Cortex of kidney (tissue), 1 donor: ENCODE data around the gene LRTM2.

Experiments used
- DNase-seq: peaks from one replicate; lab custom pipeline; 2025; lab: John Stamatoyannopoulos, UW

LRTM2 gene

GRCh38 chr12:1842183-1842904, 22.0 kb downstream of the LRTM2 start:
- no peak for DNase-seq

GRCh38 chr12:1842905-1843640, 22.7 kb downstream of the LRTM2 start:
- no peak for DNase-seq

DNA sequence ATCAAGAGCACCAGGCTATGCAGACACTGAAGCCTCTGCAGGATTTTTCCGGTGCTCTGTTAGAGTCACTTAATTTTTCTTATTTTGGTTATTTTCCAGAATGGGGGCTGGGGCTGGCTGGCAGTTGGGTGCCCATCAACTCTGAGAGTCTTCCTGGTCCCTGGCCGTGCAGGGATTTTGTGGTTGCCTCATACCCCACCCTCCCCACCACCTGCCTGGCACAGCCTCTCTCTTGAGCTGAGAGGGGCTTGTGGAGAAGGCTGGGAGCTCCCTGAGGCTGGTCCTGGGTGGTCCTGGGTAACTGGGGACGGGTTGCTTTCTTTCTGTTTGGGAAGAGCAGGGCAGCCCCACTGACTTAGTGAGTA, 23.3 kb downstream of the LRTM2 start:
- DNase-seq: no peak

GRCh38 chr12:1844223-1844622, 23.9 kb downstream of the LRTM2 start:
- DNase-seq: no peak

- no peak for DNase-seq
Observed at GRCh38 chr12:1844661-1845409, 24.5 kb downstream of the LRTM2 start.

DNA sequence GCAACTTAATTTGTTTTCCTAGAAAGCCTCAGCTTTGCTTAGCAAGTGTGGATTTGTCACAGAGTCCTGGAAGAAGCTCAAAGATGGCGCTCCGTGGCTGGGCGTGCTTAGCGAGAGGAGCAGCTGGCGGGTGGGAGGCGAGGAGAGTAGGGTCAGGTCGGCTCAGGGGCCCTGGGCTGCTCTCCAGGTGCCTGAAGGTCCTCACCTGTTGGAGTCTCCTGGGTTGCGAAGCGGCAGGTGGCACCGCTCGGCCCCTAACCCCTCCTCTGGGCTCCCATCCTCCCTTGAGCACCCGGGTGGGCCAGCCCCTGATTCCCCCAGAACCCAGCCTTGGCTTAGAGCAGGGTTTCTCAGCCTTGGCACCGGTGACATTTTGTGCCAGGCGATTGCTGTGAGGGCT, 25.1 kb downstream of the LRTM2 start:
- no peak for DNase-seq

DNA sequence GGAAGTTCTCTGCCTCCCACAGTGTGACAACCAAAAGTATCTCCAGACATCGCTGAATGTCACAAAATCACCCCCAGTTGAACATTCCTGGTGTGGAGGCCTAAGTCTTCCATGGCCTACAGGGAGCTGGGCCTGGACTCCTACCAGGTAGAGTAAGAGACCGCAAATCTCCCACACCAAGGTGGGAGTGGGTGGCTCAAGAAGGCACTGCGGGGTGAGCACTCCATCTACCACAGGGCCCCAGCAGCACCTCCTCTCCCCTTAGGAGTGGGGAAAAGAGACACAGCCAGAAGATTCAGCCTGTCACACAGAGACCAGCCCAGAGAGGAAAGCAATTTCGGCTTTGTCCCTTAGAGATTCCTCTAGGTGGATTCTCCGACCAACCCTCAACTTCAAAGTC, 25.5 kb downstream of the LRTM2 start:
- no peak for DNase-seq

- DNase-seq: no peak
Observed at GRCh38 chr12:1846421-1847405, 26.3 kb downstream of the LRTM2 start.

GRCh38 chr12:1847411-1847810, 27.0 kb downstream of the LRTM2 start:
- no peak for DNase-seq

DNA sequence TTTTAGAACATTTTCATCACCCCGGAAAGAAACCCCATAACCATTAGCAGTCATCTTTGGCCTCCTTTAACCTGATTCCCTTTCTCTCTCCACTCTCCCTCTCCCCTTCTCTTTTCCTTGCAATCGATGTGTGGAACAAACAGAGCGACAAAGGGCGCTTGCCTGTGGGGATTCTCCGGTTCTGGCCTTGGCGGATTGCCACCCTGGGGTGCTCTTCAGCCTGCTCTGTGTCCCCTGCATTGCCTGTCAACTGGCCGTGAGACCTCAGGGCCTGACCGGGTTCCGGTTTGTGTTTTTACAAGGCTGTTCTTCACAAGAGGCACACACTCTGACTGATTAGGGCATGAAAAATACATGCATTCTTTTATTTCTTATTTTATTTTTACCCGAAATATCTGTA, 27.8 kb downstream of the LRTM2 start:
- no peak for DNase-seq

GRCh38 chr12:1848745-1849144, 28.4 kb downstream of the LRTM2 start:
- no peak for DNase-seq

DNA sequence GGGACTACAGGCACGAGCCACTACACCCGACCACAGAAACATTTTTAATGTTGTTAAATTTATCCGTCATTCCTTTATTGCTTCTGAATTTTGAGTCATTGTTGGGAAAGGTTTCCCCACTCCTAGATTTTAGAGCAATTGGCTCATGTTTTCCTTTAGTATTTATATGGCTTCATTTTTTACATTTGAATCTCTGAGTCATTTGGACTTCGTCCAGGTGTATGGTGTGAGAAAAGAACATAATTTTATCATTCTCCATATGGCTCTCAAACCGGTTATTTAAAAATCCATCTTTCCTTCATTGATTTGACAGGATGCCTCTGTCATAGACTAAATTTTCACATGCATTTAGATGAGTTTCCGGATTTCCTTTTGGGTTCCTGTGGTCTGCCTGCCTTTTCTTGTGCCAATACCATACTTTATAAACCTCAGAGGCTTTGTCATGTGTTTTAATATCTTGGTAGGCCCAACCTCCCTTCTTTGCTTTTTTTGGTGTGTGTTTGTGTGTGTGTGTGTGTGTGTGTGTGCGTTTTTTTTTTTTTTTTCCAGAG, 30.9 kb downstream of the LRTM2 start:
- no peak for DNase-seq

DNA sequence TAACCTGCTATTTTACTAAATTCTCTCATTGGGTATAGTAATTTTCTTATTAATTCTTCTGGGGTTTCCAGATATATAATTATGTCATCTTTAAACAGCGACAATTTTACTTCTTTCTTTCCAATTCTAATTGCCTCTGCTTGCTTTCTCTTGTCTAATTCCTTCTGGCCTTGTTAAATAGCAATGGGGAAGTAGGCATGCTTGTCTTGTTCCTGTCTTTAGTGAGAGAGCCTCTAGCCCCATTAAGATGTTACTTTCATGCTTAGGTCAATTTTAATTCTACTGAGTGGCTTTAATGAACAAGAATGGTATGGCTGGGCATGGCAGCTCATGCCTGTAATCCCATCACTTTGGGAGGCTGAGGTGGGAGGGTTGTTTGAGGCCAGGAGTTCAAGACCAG, 31.7 kb downstream of the LRTM2 start:
- no peak for DNase-seq

- DNase-seq: no peak
Observed at GRCh38 chr12:1853716-1854115, 33.4 kb downstream of the LRTM2 start.

DNA sequence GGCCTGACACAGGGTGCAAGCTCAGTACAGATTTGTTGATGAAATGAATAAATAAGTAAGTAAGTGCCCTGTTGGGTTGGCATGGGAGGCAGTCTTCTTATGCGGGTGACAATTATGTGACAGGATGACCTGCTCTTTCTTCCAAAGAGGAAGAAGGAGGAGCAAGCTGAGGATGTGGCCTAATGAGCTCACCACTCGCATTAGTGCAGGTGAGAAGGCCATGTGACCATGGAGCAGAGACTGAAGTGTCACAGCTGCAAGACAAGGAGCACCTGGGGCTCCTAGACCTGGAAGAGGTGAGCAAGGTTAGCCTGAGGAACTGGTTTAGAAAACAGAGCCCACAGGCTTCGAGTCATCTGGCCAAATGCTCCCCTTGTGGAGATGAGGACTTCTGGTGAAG, 34.9 kb downstream of the LRTM2 start:
- no peak for DNase-seq

- DNase-seq: no peak
Observed at GRCh38 chr12:1857086-1857485, 36.7 kb downstream of the LRTM2 start.

DNA sequence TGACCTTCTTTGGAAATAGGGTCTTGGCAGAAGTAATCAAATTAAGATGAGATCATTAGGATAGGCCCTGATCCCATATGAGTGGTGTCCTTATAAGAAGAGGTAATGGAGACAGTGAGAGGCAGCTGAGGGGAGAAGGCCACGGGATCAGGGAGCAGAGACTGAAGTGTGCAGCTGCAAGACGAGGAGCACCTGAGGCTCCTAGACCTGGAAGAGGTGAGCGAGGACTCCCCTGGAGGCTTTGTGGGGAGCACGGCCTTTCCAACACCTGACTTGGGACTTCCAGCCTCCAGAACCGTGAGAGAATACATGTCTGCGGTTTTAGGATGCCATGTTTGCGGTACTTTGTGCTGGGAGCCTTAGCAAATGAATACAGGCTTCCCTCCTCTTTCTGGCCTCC, 37.5 kb downstream of the LRTM2 start:
- DNase-seq: no peak

DNA sequence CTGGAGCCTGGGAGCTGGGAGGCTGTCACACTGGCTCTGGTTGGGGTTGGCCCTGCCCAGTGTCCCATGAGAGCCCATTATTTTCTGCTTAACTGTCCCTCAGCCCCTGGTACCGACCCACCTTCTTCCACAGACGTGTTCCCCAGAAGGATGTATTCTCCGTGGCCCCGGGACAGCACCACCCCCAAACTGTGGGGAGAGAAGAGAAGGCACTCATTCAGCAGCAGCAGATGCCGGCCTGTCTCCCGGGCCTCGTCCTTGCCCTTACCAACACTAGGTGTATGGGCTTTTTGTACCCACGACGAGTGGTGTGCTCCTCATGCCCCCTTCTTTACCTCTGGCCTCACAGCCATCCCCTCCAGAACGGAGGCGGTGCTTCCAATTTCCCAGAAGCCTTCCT, 38.1 kb downstream of the LRTM2 start:
- DNase-seq: no peak

GRCh38 chr12:1859643-1860042, 39.3 kb downstream of the LRTM2 start:
- no peak for DNase-seq

- no peak for DNase-seq
Observed at GRCh38 chr12:1862973-1863372, 42.6 kb downstream of the LRTM2 start.

DNA sequence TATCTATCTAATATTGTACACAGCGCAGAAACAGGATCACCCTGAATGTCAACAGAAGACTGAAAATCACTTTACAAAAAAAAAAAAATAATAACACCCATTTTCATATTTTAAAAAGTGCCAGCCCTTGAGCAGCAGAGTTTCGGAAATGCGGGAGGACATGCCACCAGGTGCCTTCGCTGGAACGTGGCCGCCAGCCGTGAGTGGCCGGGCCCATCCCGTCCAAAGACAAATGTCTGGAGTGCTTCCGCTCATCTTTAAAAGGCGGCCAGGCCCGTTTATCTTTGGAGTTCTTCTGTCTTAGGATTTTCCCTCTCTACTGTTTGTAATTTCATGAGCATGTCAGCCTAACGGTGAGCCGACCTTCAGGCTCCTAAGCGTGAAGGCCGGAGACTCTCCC, 43.5 kb downstream of the LRTM2 start:
- no peak for DNase-seq

- no peak for DNase-seq
Observed at GRCh38 chr12:1864456-1864855, 44.1 kb downstream of the LRTM2 start.
